Skeletal muscle tissue (tissue), 4 donors: ENCODE results near the gene SLC6A7. TPM values are rescaled to one million over a fixed set of nuclear protein-coding genes. Genes with fewer than 3 reads are reported as not detected.

Experiments
- H3K27ac ChIP-seq: one replicate; pipeline ENCODE4 v1.7.0; 2013; ENCODE audit warnings: mild to moderate bottlenecking, low read depth, low read length, inconsistent platforms
- H3K27me3 ChIP-seq, 3 donors: one replicate each; pipeline ENCODE4 v1.7.0; 2013; ENCODE audit warnings: low read length in 3 of 3; ENCODE audit not compliant: control insufficient read depth in 3 of 3, insufficient read depth in 3 of 3
- H3K36me3 ChIP-seq, 3 donors: one replicate each; pipeline ENCODE4 v1.7.0; 2013; ENCODE audit warnings: low read length in 3 of 3; ENCODE audit not compliant: control insufficient read depth in 3 of 3, insufficient read depth in 3 of 3
- H3K4me1 ChIP-seq, 3 donors: one replicate each; pipeline ENCODE4 v1.7.0; 2013; ENCODE audit warnings: low read length in 3 of 3, mild to moderate bottlenecking in 3 of 3; ENCODE audit not compliant: control insufficient read depth in 3 of 3, insufficient read depth in 3 of 3
- H3K4me3 ChIP-seq, 3 donors: one replicate each; pipeline ENCODE4 v1.7.0; 2013; ENCODE audit warnings: low read length in 3 of 3
- H3K9ac ChIP-seq, 3 donors: one replicate each; pipeline ENCODE4 v1.7.0; 2013; ENCODE audit warnings: low read length in 3 of 3, mild to moderate bottlenecking in 3 of 3, moderate library complexity in 2 of 3, low read depth in 1 of 3
- H3K9me3 ChIP-seq, 3 donors: one replicate each; pipeline ENCODE4 v1.7.0; 2013; ENCODE audit warnings: low read length in 3 of 3; ENCODE audit not compliant: control insufficient read depth in 3 of 3
- total RNA-seq: library from RNA; depleted of rRNA; stranded (reverse); fragments of >200 nt; gene quantifications from one replicate; pipeline ENCODE4 v1.2.3, GENCODE V29; 2014
- donor health status: Osteomylitis.

The SLC6A7 gene
- total RNA-seq, 1 donor from 2014 or later: not detected

DNA sequence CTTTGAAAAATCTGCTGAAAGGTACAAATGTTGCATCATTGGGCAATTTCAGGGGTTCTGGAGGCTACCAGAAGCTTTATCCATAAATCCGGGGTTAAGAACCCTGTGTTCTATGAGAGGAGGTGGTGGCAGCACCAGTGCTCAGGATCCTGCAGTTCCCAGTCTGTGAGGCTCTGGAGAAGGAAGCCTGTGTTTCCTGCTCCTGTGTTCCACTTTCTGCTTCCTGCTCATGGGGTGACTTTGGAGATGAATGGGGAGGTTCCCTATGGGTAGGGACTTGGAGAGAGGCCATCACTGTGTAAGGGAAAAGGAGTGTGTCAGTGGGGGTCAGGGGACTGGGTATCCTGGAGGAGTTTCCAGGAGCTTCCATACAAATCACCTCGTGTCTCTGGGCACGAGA, 21.0 kb upstream of the SLC6A7 start:
- H3K36me3 ChIP-seq: no peaks in the 10 kb centered on the region
- H3K4me1 ChIP-seq: peaks cover 14 to 15% (median 15%) of the 10 kb centered on the region in 3 donors
- H3K9ac ChIP-seq: no peak overlapping the region
- H3K27ac ChIP-seq: no peak overlapping the region
- H3K4me3 ChIP-seq: no peak overlapping the region
- H3K27me3 ChIP-seq: peaks cover 3 to 10% (median 4%) of the 10 kb centered on the region in 3 donors
- H3K9me3 ChIP-seq: no peaks in the 10 kb centered on the region

GRCh38 chr5:150172145-150172544, 17.7 kb upstream of the SLC6A7 start:
- no peak overlapping the region for H3K27ac ChIP-seq
- H3K4me3 ChIP-seq: no peak overlapping the region
- H3K9me3 ChIP-seq: no peaks in the 10 kb centered on the region
- peaks cover 3 to 8% (median 3%) of the 10 kb centered on the region in 3 donors for H3K27me3 ChIP-seq
- no peak overlapping the region for H3K9ac ChIP-seq
- no peaks in the 10 kb centered on the region for H3K36me3 ChIP-seq
- peaks cover 0 to 4% (median 0%) of the 10 kb centered on the region in 3 donors for H3K4me1 ChIP-seq

DNA sequence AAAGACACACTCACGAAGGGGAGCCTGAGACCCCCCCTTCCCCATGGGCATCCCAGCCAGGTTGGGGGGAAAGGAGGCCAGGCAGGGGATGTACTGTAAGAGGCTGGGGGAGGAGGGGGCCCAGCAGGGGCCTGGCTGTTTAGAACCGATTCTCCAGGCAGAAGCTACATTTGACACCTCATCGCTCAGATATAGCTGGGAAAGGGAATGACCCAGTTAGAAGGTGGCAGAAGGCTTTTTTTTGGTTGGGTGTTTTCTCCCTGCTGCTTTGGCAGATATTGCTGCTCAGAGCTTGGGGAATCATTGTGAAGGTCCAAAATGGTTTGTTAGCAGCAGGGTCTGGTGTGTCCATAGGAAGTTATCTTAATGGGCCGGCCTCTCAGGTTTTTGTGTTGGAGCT, 17.3 kb upstream of the SLC6A7 start:
- Histone ChIP-seq H3K9me3 (no peaks in the 10 kb centered on the region), H3K27me3 (peaks cover 0 to 4% (median under 1%) of the 10 kb centered on the region in 3 donors), H3K27ac (no peak overlapping the region), H3K4me1 (peaks cover 0 to 4% (median 0%) of the 10 kb centered on the region in 3 donors), H3K4me3 (no peak overlapping the region), H3K9ac (no peak overlapping the region), H3K36me3 (no peaks in the 10 kb centered on the region)

DNA sequence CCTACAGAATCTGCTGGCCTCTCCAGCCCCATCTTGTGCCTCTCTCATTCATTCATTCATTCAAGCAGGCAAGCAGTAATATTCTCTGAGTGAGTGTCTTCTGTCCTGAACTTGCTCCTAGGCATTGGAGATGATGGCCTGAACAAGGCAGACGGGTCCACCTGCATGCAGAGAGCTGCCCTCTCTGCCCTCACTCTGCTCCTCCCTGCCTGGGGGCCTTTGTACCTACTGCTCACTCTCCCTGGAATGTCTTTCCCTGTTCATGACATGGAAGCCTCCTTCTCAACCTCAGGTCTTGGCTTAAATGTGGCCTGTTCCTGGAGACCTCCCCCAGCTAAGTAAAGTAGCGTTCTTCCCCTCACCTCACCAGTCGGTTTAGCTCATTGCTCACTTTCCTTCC, 16.7 kb upstream of the SLC6A7 start:
- no peaks in the 10 kb centered on the region for H3K36me3 ChIP-seq
- no peak overlapping the region for H3K4me3 ChIP-seq
- no peaks in the 10 kb centered on the region for H3K9me3 ChIP-seq
- H3K9ac ChIP-seq: no peak overlapping the region
- H3K27me3 ChIP-seq: no peaks in the 10 kb centered on the region
- peaks cover 0 to 4% (median 0%) of the 10 kb centered on the region in 3 donors for H3K4me1 ChIP-seq
- no peak overlapping the region for H3K27ac ChIP-seq

GRCh38 chr5:150174285-150174684, 15.6 kb upstream of the SLC6A7 start:
- peaks cover 3 to 4% (median 4%) of the 10 kb centered on the region in 3 donors for H3K4me1 ChIP-seq
- H3K9me3 ChIP-seq: no peaks in the 10 kb centered on the region
- no peak overlapping the region for H3K9ac ChIP-seq
- no peaks in the 10 kb centered on the region for H3K36me3 ChIP-seq
- H3K27ac ChIP-seq: no peak overlapping the region
- H3K27me3 ChIP-seq: no peaks in the 10 kb centered on the region
- no peak overlapping the region for H3K4me3 ChIP-seq

DNA sequence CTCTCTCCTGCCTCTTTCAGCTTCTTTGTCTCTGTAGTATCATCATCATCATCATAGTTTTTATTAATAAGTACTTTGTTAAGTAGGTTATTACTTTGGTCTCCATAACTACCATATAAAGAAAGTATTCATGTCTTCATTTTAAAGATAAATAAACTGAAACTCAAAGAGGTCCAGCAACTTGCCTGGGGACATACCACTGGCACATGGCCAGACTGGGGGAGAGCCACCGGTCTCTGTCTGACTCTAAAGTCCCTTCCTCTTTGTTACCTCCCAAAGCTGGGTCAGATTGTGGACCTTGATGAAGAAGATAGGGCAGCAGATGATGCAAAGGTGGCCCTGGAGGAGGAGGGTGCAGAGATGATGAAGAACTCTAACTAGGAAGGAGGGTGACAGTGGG, 14.8 kb upstream of the SLC6A7 start:
- Histone ChIP-seq H3K27ac (no peak overlapping the region), H3K9ac (no peak overlapping the region), H3K27me3 (no peaks in the 10 kb centered on the region), H3K4me1 (peaks cover 11 to 12% (median 11%) of the 10 kb centered on the region in 3 donors), H3K9me3 (no peaks in the 10 kb centered on the region), H3K36me3 (no peaks in the 10 kb centered on the region), H3K4me3 (no peak overlapping the region)

DNA sequence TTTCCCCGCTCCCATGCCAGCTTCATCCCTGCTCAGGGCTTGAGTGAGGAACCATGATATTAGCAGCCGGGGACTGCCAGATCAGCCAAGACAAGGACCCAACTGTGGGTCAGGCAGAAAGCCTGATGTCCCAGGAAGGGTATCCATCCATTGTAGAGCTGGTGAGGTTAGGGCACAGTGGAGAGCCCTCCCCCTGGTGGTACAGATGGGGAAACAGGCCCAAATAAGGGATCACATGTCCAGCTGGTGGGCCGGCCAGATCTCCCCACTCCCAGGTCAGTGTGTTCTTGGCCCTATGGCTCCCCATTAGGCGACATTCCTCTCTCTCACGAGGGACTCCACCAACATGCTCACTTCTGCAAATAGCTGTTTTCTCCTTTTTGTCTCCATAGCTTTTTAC, 14.3 kb upstream of the SLC6A7 start:
- no peak overlapping the region for H3K27ac ChIP-seq
- H3K9ac ChIP-seq: no peak overlapping the region
- H3K9me3 ChIP-seq: no peaks in the 10 kb centered on the region
- no peak overlapping the region for H3K4me3 ChIP-seq
- peaks cover 16 to 17% (median 16%) of the 10 kb centered on the region in 3 donors for H3K4me1 ChIP-seq
- H3K36me3 ChIP-seq: no peaks in the 10 kb centered on the region
- H3K27me3 ChIP-seq: no peaks in the 10 kb centered on the region

DNA sequence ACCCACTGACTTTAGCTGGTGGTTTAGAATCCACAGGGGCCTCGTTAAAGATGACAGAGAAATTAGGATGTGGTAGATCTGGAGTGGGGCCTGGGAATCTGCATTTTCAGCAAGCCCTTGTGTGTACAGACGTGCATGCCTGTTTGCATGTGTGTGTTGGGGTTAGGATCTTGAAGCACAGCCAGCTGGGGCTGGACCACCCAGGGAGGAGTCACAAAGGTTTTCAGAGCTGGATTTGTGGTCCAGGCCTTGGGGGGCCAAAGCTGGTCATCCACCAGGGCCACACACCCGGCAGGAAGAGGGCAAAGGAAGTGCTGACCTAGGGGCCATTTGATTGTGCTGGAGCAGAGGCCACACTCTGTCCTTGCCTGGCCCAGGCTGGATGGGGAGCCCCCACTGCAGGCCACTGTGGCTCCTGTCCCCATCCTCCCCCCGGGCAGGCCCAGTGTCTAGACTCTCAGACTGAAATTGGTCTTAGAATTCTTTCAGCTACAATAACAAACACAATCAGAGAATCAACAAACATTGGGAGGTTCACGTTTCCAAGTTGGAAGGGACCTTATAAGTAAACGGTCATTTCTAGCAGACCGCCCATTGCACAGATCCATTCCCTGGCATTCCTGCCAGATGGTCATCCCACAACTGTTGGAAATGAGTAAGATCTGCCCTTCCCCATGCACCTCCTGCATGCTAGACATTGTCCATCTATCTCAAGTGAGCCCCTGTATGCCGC, 13.0 kb upstream of the SLC6A7 start:
- Histone ChIP-seq H3K9ac (no peak overlapping the region), H3K9me3 (no peaks in the 10 kb centered on the region), H3K4me3 (no peak overlapping the region), H3K36me3 (no peaks in the 10 kb centered on the region), H3K4me1 (peaks cover 29 to 31% (median 30%) of the 10 kb centered on the region in 3 donors), H3K27me3 (no peaks in the 10 kb centered on the region), H3K27ac (no peak overlapping the region)

DNA sequence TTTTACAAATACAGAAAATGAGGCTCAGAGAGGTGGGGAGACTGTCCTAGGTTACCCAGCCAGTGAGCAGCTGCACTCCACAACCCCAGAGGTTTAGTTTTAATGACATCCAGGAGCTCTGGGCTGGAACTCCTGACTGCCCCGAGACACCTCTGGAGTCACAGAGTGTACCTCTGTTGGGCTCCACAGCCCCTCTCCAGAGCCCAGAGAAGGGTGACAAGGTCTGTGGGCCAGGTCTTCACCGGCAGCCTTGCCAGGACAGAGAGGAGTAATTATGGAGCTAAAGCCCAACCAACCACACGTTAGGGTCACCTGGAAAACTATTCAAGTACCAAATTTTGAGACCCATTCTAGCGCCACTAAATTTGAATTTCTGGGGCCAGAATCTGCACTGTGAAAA, 12.1 kb upstream of the SLC6A7 start:
- no peak overlapping the region for H3K9ac ChIP-seq
- no peaks in the 10 kb centered on the region for H3K36me3 ChIP-seq
- no peak overlapping the region for H3K27ac ChIP-seq
- no peaks in the 10 kb centered on the region for H3K27me3 ChIP-seq
- no peak overlapping the region for H3K4me3 ChIP-seq
- H3K4me1 ChIP-seq: peaks cover 30 to 37% (median 37%) of the 10 kb centered on the region in 3 donors
- H3K9me3 ChIP-seq: no peaks in the 10 kb centered on the region

- Histone ChIP-seq H3K27ac (no peak overlapping the region), H3K9ac (no peak overlapping the region), H3K4me1 (peaks cover 30 to 42% (median 40%) of the 10 kb centered on the region in 3 donors)
Measured at GRCh38 chr5:150178262-150178661, 11.6 kb upstream of the SLC6A7 start.

More at GRCh38 chr5:150178262-150178661, 11.6 kb upstream of the SLC6A7 start:
- no peak overlapping the region for H3K4me3 ChIP-seq
- H3K9me3 ChIP-seq: no peaks in the 10 kb centered on the region
- no peaks in the 10 kb centered on the region for H3K27me3 ChIP-seq
- no peaks in the 10 kb centered on the region for H3K36me3 ChIP-seq
